Measurements from ENCODE around the gene FNIP1.

DNA sequence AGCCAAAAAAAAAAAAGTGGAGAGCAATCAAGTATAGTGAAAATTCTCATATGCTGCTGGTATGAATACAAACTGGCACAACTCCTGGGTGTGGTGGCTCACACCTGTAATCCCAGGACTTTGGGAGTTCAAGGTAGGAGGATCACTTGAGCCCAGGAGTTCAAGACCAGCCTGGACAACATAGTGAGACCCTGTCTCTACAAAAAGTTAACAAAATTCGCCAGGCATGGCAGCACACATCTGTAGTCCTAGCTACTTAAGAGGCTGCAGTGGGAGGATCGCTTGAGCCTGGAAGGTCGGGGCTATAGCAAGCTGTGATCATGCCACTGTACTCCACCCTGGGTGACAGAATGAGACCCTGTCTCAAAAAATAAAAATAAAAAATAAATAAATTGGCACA is 51.7 kb downstream of the FNIP1 start:
- TF ChIP-seq, protein P1, sequence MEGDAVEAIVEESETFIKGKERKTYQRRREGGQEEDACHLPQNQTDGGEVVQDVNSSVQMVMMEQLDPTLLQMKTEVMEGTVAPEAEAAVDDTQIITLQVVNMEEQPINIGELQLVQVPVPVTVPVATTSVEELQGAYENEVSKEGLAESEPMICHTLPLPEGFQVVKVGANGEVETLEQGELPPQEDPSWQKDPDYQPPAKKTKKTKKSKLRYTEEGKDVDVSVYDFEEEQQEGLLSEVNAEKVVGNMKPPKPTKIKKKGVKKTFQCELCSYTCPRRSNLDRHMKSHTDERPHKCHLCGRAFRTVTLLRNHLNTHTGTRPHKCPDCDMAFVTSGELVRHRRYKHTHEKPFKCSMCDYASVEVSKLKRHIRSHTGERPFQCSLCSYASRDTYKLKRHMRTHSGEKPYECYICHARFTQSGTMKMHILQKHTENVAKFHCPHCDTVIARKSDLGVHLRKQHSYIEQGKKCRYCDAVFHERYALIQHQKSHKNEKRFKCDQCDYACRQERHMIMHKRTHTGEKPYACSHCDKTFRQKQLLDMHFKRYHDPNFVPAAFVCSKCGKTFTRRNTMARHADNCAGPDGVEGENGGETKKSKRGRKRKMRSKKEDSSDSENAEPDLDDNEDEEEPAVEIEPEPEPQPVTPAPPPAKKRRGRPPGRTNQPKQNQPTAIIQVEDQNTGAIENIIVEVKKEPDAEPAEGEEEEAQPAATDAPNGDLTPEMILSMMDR (CRISPR knock-in tag; IDR thresholded peaks at IDR 0.05): no peak
- TF ChIP-seq, protein P2, sequence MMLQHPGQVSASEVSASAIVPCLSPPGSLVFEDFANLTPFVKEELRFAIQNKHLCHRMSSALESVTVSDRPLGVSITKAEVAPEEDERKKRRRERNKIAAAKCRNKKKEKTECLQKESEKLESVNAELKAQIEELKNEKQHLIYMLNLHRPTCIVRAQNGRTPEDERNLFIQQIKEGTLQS (CRISPR knock-in tag; IDR thresholded peaks at IDR 0.05): no peak
- TF ChIP-seq E2F5 (CRISPR knock-in tag; conservative IDR thresholded peaks at IDR 0.05) (no peak), ZFP36L2 (CRISPR knock-in tag; IDR thresholded peaks at IDR 0.05) (no peak), WIZ (CRISPR knock-in tag; IDR thresholded peaks at IDR 0.05) (no peak), POLR2AphosphoS5 (IDR thresholded peaks at IDR 0.05; ENCODE audit: low read depth, low read length) (no peak), PHF8 (CRISPR knock-in tag; IDR thresholded peaks at IDR 0.05) (no peak), ZC3H4 (CRISPR knock-in tag; IDR thresholded peaks at IDR 0.05; ENCODE audit: borderline replicate concordance) (no peak), ZNF766 (CRISPR knock-in tag; IDR thresholded peaks at IDR 0.05; ENCODE audit: borderline replicate concordance) (no peak), SMARCE1 (IDR thresholded peaks at IDR 0.05; ENCODE audit: borderline replicate concordance) (no peak), CAMTA2 (CRISPR knock-in tag; IDR thresholded peaks at IDR 0.05; ENCODE audit: borderline replicate concordance) (no peak)
- TF ChIP-seq, protein P3, sequence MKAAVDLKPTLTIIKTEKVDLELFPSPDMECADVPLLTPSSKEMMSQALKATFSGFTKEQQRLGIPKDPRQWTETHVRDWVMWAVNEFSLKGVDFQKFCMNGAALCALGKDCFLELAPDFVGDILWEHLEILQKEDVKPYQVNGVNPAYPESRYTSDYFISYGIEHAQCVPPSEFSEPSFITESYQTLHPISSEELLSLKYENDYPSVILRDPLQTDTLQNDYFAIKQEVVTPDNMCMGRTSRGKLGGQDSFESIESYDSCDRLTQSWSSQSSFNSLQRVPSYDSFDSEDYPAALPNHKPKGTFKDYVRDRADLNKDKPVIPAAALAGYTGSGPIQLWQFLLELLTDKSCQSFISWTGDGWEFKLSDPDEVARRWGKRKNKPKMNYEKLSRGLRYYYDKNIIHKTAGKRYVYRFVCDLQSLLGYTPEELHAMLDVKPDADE (CRISPR knock-in tag; IDR thresholded peaks at IDR 0.05): no peak
- TF ChIP-seq, protein P4, sequence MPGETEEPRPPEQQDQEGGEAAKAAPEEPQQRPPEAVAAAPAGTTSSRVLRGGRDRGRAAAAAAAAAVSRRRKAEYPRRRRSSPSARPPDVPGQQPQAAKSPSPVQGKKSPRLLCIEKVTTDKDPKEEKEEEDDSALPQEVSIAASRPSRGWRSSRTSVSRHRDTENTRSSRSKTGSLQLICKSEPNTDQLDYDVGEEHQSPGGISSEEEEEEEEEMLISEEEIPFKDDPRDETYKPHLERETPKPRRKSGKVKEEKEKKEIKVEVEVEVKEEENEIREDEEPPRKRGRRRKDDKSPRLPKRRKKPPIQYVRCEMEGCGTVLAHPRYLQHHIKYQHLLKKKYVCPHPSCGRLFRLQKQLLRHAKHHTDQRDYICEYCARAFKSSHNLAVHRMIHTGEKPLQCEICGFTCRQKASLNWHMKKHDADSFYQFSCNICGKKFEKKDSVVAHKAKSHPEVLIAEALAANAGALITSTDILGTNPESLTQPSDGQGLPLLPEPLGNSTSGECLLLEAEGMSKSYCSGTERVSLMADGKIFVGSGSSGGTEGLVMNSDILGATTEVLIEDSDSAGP (CRISPR knock-in tag; IDR thresholded peaks at IDR 0.05; ENCODE audit: borderline replicate concordance): no peak

Data from HepG2 (cell line).